Tibial artery (tissue), 4 donors: ENCODE measurements around the gene SATB1.

Source experiments
- DNase-seq, 2 donors: peaks; one replicate each; pipeline ENCODE4 v3.0.0-alpha.2; 2019
- H3K27ac ChIP-seq, 2 donors: fragments of 200-600 bp; sonication (generic) in 1 of 2; 1 replicate in 1 of 2; 2 replicates in 1 of 2; pipeline ENCODE4 v1.5.1; 2018 to 2019; ENCODE audit warnings: mild to moderate bottlenecking in 1 of 2
- H3K27me3 ChIP-seq, 2 donors: fragments of 200-600 bp; sonication (generic) in 1 of 2; one replicate each; pipeline versions ENCODE4 v1.5.1 to v1.6.0; 2016 to 2019
- H3K36me3 ChIP-seq, 3 donors: fragments of 200-600 bp; sonication (generic) in 2 of 3; one replicate each; pipeline ENCODE4 v1.5.1; 2016 to 2019; ENCODE audit warnings: mild to moderate bottlenecking in 2 of 3
- H3K4me1 ChIP-seq, 4 donors: fragments of 200-600 bp; sonication (generic) in 2 of 4; 1 replicate in 3 of 4; 2 replicates in 1 of 4; pipeline ENCODE4 v1.5.1; 2016 to 2019
- H3K4me3 ChIP-seq, 2 donors: fragments of 200-600 bp; sonication (generic) in 1 of 2; 1 replicate in 1 of 2; 2 replicates in 1 of 2; pipeline ENCODE4 v1.5.1; 2018 to 2019; ENCODE audit warnings: mild to moderate bottlenecking in 2 of 2
- H3K9me3 ChIP-seq, 3 donors: fragments of 200-600 bp; sonication (generic) in 1 of 3; one replicate each; pipeline ENCODE4 v1.5.1; 2016 to 2019
- intact Hi-C: fragments of 100-400 bp; cut with DNase I; formaldehyde crosslinking; loops from one replicate; pipeline ENCODE4 v1.15.0; 2023; ENCODE audit warnings: low total_unique reads
- TF ChIP-seq, protein P1 (sequence below), 2 experiments: fragments of 200-600 bp in 1 of 2; fragments of 450-650 bp in 1 of 2; IDR thresholded peaks; one replicate each; pipeline ENCODE4 v1.5.1; 2017 to 2019; ENCODE audit warnings: antibody characterized with exemption in 2 of 2, mild to moderate bottlenecking in 1 of 2, moderate library complexity in 1 of 2

Gene SATB1

GRCh38 chr3:18438586-18438985 lies 13.4 kb upstream of the SATB1 start:
- no peak overlapping the region for H3K27ac ChIP-seq
- H3K36me3 ChIP-seq = no peaks in the 10 kb centered on the region
- TF ChIP-seq, protein P1, sequence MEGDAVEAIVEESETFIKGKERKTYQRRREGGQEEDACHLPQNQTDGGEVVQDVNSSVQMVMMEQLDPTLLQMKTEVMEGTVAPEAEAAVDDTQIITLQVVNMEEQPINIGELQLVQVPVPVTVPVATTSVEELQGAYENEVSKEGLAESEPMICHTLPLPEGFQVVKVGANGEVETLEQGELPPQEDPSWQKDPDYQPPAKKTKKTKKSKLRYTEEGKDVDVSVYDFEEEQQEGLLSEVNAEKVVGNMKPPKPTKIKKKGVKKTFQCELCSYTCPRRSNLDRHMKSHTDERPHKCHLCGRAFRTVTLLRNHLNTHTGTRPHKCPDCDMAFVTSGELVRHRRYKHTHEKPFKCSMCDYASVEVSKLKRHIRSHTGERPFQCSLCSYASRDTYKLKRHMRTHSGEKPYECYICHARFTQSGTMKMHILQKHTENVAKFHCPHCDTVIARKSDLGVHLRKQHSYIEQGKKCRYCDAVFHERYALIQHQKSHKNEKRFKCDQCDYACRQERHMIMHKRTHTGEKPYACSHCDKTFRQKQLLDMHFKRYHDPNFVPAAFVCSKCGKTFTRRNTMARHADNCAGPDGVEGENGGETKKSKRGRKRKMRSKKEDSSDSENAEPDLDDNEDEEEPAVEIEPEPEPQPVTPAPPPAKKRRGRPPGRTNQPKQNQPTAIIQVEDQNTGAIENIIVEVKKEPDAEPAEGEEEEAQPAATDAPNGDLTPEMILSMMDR (IDR thresholded peaks at IDR 0.05) = no peak
- DNase-seq = no peak
- intact Hi-C loops = no loop called here
- peaks cover 0 to 5% of the 10 kb centered on the region in 2 donors for H3K27me3 ChIP-seq
- no peaks in the 10 kb centered on the region for H3K9me3 ChIP-seq
- H3K4me1 ChIP-seq = peaks cover 0 to 11% (median 3%) of the 10 kb centered on the region in 4 donors
- H3K4me3 ChIP-seq = no peak overlapping the region

DNA sequence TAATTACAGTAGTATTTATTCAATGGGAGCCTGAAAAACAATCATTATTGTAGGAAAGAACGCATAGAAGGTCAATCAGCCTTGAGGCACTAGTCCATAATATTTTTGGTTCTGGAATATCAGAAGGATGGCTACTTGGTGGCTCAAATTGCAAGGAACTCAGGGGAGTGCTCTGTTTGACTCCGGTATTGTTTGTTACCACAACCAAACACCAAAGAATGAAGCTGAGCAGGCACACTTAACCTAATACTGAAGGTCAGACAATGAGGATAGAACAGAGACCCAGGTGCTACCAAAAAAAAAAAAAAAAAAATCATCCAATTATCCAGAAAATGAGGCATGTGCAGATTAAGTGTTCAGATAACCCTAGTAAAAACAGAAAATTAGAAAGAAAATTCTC lies 11.1 kb upstream of the SATB1 start:
- TF ChIP-seq, protein P1 (IDR thresholded peaks at IDR 0.05) = no peak
- intact Hi-C loops = no loop called here
- H3K4me1 ChIP-seq = no peaks in the 10 kb centered on the region
- H3K4me3 ChIP-seq = no peak overlapping the region
- H3K27ac ChIP-seq = no peak overlapping the region
- no peaks in the 10 kb centered on the region for H3K9me3 ChIP-seq
- H3K27me3 ChIP-seq = no peaks in the 10 kb centered on the region
- DNase-seq = no peak
- no peaks in the 10 kb centered on the region for H3K36me3 ChIP-seq

- no peak for DNase-seq
- no peaks in the 10 kb centered on the region for H3K4me1 ChIP-seq
- intact Hi-C loops = no loop called here
- no peak overlapping the region for H3K4me3 ChIP-seq
- no peak overlapping the region for H3K27ac ChIP-seq
- H3K36me3 ChIP-seq = no peaks in the 10 kb centered on the region
- H3K9me3 ChIP-seq = no peaks in the 10 kb centered on the region
- no peaks in the 10 kb centered on the region for H3K27me3 ChIP-seq
- TF ChIP-seq, protein P1 (IDR thresholded peaks at IDR 0.05) = no peak
These were observed 9.6 kb upstream of the SATB1 start for GRCh38 chr3:18434711-18435110.

DNA sequence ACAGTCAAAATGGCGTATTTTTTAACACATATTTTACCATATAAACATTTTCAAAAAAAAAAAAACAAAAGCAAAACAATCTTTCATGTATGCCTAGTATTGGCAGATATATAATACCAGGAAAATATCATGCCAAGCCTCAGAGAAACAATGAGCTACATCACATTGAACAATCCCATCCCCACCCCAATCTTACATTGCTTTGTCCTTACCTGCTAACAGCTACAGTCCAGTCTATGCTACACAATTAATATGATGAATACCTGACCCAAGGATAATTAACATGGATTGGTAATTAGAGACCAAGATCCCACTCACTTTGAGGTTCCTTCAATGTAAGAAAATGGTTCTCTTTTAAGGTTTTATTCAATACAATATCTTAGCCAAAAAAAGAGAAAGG lies 7.6 kb upstream of the SATB1 start:
- H3K27me3 ChIP-seq = no peaks in the 10 kb centered on the region
- TF ChIP-seq, protein P1 (IDR thresholded peaks at IDR 0.05) = no peak
- no peak for DNase-seq
- no peak overlapping the region for H3K4me3 ChIP-seq
- H3K36me3 ChIP-seq = no peaks in the 10 kb centered on the region
- H3K9me3 ChIP-seq = no peaks in the 10 kb centered on the region
- H3K27ac ChIP-seq = no peak overlapping the region
- H3K4me1 ChIP-seq = no peaks in the 10 kb centered on the region
- intact Hi-C loops = no loop called here

DNA sequence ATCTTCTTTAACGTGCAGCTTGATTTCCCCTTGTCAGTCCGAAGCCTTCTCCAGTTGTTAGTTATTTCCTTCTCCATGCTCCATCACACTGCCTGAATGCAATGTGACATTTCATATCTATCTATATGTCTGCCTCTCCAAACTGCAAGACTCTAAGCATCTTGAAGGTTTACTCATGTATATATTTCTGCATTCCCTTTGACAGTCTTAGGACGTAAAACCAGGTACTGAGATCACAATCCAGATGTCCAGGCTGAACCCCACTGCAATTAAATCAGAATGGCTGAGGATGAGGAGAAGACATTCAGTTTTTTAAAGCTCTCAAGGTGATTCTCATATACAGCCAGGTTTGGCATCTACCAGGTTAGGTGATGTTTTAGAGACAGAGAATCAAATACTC lies 6.1 kb upstream of the SATB1 start:
- Histone ChIP-seq H3K4me1 (peaks cover 0 to 8% (median 0%) of the 10 kb centered on the region in 4 donors), H3K4me3 (no peak overlapping the region), H3K27ac (no peak overlapping the region), H3K27me3 (no peaks in the 10 kb centered on the region), H3K36me3 (no peaks in the 10 kb centered on the region), H3K9me3 (no peaks in the 10 kb centered on the region)
- intact Hi-C loops = no loop called here
- DNase-seq = no peak
- TF ChIP-seq, protein P1 (IDR thresholded peaks at IDR 0.05) = no peak
